UCSD-AML1 (cell line): ENCODE data around the gene SLC25A25.

Source experiments
- DNase-seq: peaks from one replicate; lab custom pipeline; 2025; ENCODE audit not compliant: unreplicated experiment; lab: John Stamatoyannopoulos, UW

Gene SLC25A25

DNA sequence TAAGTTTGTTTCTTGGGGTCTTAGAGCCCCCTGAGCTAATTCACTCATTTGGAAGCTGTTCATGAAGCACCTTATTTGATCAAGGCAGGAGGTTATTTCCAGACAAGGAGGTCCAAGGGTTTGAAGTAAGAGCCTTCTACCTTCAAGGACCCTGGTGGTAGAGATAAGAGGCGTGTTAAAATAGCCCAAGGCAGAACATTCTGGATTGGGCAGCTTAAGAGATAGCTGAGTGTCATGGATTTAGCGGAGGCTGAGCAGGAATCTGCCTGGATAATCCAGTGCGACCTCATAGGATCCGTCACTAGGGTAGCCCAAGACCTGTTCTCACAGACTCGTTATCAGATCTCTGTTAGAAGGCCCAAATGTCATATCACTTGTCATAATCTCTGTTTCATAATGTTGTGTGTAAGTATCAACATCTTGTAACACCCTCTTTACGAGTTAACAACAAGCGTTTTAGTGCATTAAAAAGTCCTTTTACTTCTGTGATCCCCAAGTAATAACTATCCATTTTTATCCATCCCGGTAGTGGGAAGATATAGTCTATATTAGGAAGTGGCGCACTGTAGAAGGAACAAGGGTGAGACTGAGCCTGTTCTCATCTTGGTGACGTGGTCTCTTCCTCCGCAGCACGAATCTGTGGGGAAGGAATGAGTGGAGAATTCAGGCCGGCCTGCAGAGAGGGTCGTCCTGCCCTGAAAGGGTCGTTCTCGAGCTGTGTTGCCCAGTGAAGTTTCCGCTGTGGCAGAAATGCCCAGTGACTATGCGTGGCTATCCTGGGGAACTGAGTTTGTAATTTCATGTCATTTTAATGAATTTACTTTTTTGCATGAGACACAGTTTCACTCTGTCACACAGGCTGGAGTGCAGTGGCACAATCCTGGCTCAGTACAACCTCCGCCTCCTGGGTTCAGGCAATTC lies 28.8 kb downstream of the SLC25A25 start:
- no peak for DNase-seq

DNA sequence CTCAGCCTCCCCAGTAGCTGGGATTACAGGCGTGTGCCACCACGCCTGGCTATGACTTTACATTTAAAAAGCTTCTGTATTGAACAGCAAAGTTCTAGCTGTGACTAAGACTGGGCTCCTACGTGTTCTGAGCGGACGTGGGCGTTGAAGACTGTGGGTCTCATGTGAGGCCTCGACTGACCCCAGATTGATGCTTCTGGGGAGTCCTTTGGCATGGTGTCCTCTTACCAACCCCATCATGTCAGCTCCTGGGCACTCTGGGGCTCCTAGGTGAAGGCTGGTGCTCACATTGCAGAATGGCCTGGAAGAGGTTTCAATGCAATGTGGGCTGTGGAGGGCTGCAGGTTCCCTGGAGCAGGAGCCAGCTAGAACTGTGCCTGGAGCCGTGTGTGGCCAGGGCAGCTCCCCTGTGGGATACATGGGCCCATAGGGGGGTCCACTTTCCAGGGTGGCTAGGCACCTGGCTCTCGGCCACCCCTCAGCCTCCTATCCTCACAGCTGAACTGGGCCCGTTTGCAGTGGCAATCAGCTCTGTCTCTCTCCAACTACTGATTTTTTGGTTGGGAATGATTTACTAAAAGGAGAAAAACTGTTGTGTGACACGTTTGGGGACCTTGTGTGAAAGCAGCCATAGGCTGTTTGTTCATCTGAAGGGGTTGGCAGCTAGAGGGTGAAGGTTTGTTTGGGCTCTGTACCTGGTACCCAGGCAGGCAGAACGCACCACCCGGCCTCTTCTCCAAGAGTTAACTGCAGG lies 29.7 kb downstream of the SLC25A25 start:
- no peak for DNase-seq

DNA sequence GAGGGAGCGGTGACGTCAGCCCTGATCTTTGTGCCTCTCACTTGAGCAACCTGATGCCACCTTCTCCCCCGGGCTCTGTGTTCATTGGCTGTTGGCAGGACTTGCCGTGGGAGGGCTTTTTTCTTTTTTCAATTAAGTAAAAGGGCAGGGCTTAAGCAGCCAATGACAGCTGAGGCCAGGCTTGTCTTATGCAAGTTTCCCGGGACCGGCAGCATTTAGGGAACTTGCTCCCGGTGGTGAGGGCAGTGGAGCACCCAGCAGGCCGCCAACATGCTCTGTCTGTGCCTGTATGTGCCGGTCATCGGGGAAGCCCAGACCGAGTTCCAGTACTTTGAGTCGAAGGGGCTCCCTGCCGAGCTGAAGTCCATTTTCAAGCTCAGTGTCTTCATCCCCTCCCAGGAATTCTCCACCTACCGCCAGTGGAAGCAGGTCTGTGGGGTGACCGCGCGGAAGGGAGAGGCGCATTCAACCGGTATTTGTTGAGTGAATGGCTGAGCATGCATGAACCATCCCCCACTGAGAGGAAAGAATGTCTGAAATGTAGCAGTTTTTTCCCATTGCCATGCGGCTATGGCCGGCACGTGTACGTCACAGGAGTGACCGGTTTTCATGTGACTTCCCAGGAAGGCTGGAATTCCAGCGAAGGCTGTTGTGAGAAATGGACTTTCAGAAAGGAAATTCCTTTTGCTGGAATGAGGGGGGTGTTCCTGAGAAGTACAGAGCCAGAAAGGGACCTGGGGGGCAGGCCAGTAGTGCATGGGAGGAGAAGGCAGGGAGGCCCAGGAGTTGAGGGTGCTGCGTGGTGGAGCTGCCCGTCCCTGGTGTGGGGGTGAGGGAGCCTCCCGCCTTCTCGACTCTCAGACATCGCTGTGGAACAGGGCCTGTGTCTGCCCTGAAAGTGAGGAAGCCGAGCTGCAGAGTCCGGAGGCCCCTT lies 30.5 kb downstream of the SLC25A25 start:
- peak; percentile 83 for DNase-seq

DNA sequence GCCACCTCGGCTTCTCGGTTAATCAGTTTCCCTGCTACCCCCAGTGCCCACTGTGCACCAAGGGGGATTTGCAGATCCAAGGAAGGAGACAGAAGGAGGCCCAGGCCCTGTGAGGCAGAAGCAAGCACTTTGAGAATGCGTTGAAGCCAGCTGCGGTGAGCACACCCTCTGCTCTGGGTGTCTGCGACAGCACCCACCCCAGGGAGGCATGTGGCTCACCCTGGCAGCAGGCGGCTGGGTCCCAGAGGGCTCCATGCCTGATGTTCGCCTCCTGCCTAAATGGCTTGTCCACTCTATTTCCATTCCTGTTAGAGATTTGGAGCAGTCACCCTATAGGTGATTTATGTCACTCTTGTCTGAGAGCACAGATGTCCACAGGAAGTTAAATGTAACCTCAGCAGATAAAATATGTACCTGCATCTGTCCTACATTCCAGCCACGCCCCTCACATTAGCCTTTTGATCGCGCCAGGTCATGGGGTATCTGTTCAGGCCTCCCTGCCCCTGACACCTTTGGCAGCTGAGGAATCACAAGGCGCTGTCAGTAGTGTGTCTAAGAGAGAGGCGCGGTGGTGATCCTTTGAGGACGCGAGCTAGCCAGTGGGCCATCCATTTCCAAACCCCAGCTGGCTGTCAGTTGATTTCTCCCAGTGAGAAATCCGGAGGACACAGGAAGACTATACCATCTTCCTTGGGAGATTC lies 31.3 kb downstream of the SLC25A25 start:
- no peak for DNase-seq

DNA sequence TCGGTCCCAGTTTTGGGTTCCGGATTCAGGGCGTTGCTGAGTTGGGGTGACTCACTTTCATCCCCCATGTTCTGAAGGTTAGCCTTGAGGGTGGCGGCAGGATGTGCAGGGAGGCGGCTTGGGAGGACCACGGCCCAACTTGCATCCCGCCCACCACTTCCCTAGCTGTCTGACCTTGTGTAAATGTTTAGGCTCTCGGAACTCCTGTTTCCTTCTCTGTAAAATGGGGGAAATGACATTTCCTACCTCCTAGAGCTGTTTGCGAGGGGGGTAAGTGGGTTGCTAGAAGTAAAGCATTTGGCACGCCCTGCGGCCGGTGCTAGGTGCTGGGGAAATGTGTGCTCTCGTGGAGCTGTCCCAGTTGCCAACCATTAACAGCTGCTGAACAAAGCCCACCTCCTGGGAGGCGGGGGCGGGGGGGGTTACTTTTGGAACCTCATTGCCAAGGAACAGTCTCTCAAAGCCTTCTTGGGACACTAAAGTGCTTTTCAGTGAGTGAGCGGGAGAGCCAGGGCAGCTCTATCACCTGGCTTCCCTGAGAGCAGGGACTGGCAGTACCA lies 32.0 kb downstream of the SLC25A25 start:
- DNase-seq = peak; percentile 49

DNA sequence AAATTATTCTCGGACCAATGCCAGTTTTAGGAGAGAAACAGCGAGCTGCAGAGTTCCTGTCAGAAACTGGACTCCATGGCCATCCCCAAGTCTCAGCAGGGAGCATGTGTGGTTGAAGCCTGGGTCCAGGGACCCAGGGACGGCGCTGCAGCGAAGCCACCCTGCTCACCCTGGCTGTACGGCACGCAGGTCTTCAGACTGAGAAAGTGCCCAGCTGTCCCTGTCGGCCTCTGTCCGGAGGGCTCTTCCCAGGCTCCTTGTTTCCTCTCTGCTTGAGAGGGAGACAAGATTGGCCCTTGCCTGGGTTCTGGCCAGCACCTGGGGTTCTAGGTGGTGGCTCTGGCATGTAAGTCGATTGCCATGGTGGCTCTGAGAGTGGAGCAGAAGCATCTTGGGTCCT lies 32.5 kb downstream of the SLC25A25 start:
- DNase-seq = no peak

DNA sequence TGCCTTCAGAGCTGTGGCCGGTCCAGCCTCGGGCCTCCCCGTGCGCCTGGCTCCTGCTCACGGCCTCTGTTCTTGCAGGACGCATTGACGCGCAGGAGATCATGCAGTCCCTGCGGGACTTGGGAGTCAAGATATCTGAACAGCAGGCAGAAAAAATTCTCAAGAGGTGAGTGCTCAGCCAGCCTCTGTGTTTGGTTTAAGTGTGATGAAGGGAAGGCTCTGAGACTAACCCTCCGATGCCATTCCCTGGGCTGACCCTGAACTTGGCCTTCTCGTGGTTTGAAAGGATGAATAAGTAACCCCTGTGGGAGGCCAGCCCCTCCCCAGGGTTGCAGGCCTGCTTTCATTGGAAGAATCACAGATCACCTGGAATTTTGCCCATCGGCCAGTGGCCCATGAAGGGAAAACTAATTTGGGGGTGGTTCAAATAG lies 33.2 kb downstream of the SLC25A25 start:
- no peak for DNase-seq

DNA sequence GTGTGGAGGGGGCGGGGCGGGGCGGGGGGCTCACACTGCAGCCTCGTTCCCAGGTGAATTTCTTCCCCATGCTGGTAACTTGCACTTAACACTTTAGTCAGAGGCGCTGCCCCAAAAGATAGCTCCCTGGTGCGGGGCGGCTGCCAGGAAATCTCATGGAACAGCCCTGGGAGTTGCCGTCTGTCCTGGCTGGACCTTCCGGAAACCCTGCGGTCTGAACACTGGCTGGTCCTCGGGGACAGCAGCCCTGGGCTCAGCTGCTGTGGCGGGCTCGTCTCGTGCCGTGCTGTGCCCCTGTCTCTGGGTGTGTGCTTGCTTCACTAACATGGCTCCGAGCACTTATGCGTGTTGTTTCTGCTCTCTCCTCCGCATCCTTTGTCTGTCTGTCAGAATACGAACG lies 33.7 kb downstream of the SLC25A25 start:
- DNase-seq = no peak

DNA sequence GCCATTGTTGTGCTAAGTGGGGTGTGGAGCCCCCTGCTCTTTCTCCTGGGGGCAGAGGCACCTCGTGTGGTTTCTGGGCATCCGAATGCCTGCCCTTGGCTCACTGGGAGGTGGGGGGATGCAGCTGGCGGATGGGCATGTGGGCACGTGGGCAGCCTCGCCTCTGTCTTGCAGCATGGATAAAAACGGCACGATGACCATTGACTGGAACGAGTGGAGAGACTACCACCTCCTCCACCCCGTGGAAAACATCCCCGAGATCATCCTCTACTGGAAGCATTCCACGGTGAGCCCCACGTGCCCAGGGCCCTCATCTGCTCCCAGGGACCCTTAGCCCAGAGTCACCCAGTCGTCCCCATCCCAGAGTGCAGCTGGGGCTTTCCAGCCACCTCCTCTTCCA lies 34.2 kb downstream of the SLC25A25 start:
- no peak for DNase-seq

DNA sequence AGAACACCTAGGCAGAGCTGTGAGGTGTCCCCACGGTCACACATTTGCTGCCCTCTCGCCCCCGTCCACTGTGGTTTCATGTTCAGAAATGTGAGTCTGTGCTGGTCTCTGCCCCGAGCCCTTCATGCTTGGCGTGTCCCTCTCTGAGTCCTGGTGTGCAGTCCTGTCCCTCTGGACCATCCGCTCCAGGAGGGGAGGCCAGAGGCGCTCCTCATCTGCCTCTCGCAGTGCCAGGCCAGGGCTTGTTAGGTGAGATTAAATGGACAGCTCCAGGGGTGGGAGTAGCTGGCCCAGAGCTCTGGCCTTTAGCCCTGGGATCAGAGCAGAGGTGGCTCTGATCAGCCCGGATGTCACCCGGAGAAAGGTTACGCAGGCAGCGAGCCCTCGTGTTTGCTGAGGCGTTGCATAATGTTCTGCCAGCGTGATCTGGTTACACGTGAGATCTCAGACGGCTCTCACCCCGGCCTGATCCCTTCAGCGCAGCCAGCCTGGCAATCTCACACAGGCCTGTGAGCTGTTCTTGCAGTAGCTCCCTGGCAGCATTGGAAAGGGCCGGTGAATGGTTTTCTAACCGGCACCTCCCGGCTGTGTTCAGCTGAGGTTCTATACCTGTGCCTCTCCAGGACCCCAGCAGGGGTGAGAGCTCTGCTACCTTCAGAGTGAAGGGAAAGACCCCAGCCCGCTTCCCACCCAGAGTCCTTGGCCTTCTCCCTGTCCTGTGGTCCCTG lies 35.0 kb downstream of the SLC25A25 start:
- no peak for DNase-seq

DNA sequence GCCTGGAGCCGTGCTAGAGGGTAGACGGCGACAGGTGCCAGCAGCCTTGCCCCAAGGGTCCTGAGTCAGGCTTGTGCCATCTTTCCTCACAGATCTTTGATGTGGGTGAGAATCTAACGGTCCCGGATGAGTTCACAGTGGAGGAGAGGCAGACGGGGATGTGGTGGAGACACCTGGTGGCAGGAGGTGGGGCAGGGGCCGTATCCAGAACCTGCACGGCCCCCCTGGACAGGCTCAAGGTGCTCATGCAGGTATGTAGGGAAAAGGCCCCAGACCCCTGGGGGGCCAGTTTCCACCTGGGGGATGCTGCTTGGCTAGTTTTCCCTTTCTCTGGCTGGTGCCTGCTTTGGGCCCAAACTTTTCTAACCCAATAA lies 35.5 kb downstream of the SLC25A25 start:
- DNase-seq = no peak

DNA sequence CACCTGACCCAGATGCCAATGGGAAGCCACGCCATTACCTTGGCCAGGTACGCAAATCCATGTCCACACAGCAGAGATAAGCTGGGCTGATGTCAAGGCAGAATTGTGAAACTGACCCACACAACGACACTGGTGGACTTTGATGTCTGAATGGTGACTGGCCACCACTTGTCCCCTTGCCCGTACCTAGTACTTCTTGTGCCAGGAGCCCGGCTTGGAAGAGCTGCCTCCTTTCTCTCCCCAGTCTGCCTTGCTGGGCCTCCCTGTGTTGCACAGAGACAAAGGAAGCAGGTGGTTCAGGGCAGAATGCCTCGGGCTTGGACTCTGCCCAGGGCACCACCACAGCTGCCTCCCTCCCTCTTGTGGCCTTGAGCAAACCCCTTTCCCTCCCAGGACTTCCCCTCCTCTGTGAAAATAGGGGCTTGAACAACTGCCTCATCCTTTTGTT lies 36.2 kb downstream of the SLC25A25 start:
- no peak for DNase-seq

DNA sequence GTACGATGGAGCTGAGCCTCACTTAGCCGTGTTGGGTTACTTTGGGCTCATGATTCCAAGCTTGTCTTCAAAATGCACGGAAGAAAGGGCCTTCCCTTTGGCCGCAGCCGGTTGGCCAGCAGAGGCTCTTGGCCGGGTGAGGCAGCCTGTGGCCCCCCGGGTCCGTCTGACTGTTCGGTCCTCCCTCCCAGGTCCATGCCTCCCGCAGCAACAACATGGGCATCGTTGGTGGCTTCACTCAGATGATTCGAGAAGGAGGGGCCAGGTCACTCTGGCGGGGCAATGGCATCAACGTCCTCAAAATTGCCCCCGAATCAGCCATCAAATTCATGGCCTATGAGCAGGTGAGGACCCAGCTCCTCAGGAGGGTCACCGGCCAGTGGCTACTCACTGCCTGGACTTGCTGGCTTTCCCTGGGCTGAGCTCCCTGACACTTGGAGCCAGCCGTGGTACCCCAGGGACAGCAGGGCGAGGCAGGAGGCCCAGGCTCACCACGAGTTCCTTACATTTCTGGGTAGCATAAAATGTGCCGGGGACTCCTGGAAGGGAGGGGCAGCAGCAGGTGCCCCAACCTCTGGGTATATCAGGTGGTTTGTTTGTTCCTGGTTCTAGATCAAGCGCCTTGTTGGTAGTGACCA lies 37.6 kb downstream of the SLC25A25 start:
- DNase-seq = no peak

DNA sequence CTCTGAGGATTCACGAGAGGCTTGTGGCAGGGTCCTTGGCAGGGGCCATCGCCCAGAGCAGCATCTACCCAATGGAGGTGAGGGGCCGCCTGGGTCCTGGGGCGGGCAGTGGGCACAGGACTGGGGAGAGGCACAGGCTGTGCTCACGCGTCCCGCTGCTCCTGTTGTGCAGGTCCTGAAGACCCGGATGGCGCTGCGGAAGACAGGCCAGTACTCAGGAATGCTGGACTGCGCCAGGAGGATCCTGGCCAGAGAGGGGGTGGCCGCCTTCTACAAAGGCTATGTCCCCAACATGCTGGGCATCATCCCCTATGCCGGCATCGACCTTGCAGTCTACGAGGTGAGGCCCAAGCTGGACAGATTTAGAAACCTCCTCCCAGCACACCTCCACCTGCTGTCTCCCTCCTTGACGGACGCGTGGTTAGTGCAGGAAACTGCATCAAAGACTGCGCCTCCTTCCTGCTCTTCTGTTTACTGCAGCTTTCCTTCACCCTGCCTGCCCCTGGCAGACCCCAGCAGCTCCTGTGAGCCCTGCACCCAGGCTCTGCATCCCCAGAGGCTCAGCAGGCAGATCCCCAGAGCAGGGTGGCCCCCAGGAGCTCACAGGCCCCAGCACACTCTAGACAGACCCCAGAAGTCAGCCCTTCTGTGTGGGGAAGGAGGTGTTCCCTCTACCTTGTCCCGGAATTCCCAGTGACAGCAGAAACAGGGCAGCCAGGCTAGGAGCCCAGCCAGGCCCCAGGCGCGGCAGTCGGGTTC lies 38.3 kb downstream of the SLC25A25 start:
- DNase-seq = no peak

DNA sequence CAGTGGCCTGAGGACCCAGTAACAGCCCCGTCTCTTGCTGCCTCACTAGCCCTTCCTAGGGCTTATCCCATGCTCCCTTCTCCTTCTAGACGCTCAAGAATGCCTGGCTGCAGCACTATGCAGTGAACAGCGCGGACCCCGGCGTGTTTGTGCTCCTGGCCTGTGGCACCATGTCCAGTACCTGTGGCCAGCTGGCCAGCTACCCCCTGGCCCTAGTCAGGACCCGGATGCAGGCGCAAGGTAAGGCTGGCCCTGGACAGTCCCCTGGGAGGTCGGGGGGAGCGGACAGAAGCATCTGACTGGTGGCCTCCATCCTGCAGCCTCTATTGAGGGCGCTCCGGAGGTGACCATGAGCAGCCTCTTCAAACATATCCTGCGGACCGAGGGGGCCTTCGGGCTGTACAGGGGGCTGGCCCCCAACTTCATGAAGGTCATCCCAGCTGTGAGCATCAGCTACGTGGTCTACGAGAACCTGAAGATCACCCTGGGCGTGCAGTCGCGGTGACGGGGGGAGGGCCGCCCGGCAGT lies 39.0 kb downstream of the SLC25A25 start:
- DNase-seq = no peak

DNA sequence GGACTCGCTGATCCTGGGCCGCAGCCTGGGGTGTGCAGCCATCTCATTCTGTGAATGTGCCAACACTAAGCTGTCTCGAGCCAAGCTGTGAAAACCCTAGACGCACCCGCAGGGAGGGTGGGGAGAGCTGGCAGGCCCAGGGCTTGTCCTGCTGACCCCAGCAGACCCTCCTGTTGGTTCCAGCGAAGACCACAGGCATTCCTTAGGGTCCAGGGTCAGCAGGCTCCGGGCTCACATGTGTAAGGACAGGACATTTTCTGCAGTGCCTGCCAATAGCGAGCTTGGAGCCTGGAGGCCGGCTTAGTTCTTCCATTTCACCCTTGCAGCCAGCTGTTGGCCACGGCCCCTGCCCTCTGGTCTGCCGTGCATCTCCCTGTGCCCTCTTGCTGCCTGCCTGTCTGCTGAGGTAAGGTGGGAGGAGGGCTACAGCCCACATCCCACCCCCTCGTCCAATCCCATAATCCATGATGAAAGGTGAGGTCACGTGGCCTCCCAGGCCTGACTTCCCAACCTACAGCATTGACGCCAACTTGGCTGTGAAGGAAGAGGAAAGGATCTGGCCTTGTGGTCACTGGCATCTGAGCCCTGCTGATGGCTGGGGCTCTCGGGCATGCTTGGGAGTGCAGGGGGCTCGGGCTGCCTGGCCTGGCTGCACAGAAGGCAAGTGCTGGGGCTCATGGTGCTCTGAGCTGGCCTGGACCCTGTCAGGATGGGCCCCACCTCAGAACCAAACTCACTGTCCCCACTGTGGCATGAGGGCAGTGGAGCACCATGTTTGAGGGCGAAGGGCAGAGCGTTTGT lies 39.6 kb downstream of the SLC25A25 start:
- DNase-seq = no peak
